HepG2 (cell line): Measurements from ENCODE around the gene STK11. TPM values are rescaled to one million over a fixed set of nuclear protein-coding genes. Genes with fewer than 3 reads are reported as not detected.

ENCODE experiments used
- AGO1 ChIP-seq: fragments of 200-400 bp; formaldehyde crosslinking; IDR thresholded peaks from 2 replicates; pipeline ENCODE4 v1.6.1; 2017; ENCODE audit warnings: mild to moderate bottlenecking, low read depth, low read length, moderate library complexity; ENCODE audit not compliant: poor library complexity, severe bottlenecking
- HNRNPL ChIP-seq: fragments of 200-400 bp; formaldehyde crosslinking; IDR thresholded peaks from 2 replicates; pipeline ENCODE4 v1.6.1; 2017; ENCODE audit warnings: mild to moderate bottlenecking, low read depth, low read length
- KDM2A ChIP-seq: sonication (generic); formaldehyde crosslinking; IDR thresholded peaks from 2 replicates; pipeline ENCODE4 v1.4.0; 2020; ENCODE audit warnings: low read depth, missing genetic modification reagents, borderline replicate concordance
- RBFOX2 ChIP-seq: fragments of 200-400 bp; formaldehyde crosslinking; IDR thresholded peaks from 2 replicates; pipeline ENCODE4 v1.6.1; 2017; ENCODE audit warnings: low read depth, mild to moderate bottlenecking, low read length
- ZFP36L1 ChIP-seq: sonication (generic); formaldehyde crosslinking; IDR thresholded peaks from 2 replicates; pipeline ENCODE4 v1.8.0; 2022; ENCODE audit warnings: mild to moderate bottlenecking, missing genetic modification reagents, moderate library complexity
- ZNF230 ChIP-seq: sonication (generic); formaldehyde crosslinking; IDR thresholded peaks from 2 replicates; pipeline ENCODE4 v1.4.0; 2020; ENCODE audit warnings: mild to moderate bottlenecking, missing genetic modification reagents
- ZNF567 ChIP-seq: sonication (generic); formaldehyde crosslinking; IDR thresholded peaks from 2 replicates; pipeline ENCODE4 v1.8.1; 2023; ENCODE audit warnings: mild to moderate bottlenecking, missing genetic modification reagents, borderline replicate concordance
- ZNF616 ChIP-seq: sonication (generic); formaldehyde crosslinking; IDR thresholded peaks from 2 replicates; pipeline ENCODE4 v1.5.0; 2020; ENCODE audit warnings: low read depth, mild to moderate bottlenecking, missing genetic modification reagents
- polyA plus RNA-seq, 8 experiments: library from polyadenylated mRNA; depleted of rRNA in 3 of 8; stranded (reverse) in 7 of 8; unstranded in 1 of 8; fragments of >200 nt; fragmentation: Illumina TruSeq in 4 of 8; extraction: Trizol in 4 of 8; gene quantifications; 2 replicates each; pipeline versions ENCODE4 v1.2.1 to v1.2.3, GENCODE V29; 2011 to 2016; ENCODE audit warnings: low read depth in 4 of 8, missing spikeins in 1 of 8, mixed read lengths in 1 of 8; ENCODE audit not compliant: insufficient read depth in 1 of 8
- total RNA-seq, 5 experiments: library from RNA; depleted of rRNA; stranded (reverse); fragments of >200 nt; fragmentation: Illumina TruSeq; extraction: Trizol; gene quantifications; 2 replicates each; pipeline ENCODE4 v1.2.3, GENCODE V29; 2016; ENCODE audit warnings: low read depth in 1 of 5
- TF ChIP-seq, protein P1 (sequence below): sonication (generic); formaldehyde crosslinking; IDR thresholded peaks from 2 replicates; pipeline ENCODE4 v1.4.0; 2020; ENCODE audit warnings: missing genetic modification reagents, borderline replicate concordance
- TF ChIP-seq, protein P2 (sequence below), 2 experiments: sonication (generic) in 1 of 2; formaldehyde crosslinking in 1 of 2; IDR thresholded peaks; 2 replicates each; pipeline versions ENCODE4 v1.4.0 to v1.6.1; 2016 to 2020; ENCODE audit warnings: borderline replicate concordance in 1 of 2, low read depth in 1 of 2, mild to moderate bottlenecking in 1 of 2, missing genetic modification reagents in 1 of 2
- TF ChIP-seq, protein P3 (sequence below): sonication (generic); formaldehyde crosslinking; IDR thresholded peaks from 2 replicates; pipeline ENCODE4 v1.8.0; 2022; ENCODE audit warnings: mild to moderate bottlenecking, missing genetic modification reagents, moderate library complexity
- TF ChIP-seq, protein P4 (sequence below): sonication (generic); formaldehyde crosslinking; IDR thresholded peaks from 2 replicates; pipeline ENCODE4 v1.5.0; 2020; ENCODE audit warnings: mild to moderate bottlenecking, missing genetic modification reagents, borderline replicate concordance
- TF ChIP-seq, protein P5 (sequence below): sonication (generic); formaldehyde crosslinking; IDR thresholded peaks from 2 replicates; pipeline ENCODE4 v1.5.0; 2020; ENCODE audit warnings: missing genetic modification reagents

Gene STK11
- total and polyA plus RNA-seq, 2 of the 13 experiments (the other 11 are each of a cell fraction or from before 2014, with no cell fraction given), result 27.5 to 43.6 TPM

DNA sequence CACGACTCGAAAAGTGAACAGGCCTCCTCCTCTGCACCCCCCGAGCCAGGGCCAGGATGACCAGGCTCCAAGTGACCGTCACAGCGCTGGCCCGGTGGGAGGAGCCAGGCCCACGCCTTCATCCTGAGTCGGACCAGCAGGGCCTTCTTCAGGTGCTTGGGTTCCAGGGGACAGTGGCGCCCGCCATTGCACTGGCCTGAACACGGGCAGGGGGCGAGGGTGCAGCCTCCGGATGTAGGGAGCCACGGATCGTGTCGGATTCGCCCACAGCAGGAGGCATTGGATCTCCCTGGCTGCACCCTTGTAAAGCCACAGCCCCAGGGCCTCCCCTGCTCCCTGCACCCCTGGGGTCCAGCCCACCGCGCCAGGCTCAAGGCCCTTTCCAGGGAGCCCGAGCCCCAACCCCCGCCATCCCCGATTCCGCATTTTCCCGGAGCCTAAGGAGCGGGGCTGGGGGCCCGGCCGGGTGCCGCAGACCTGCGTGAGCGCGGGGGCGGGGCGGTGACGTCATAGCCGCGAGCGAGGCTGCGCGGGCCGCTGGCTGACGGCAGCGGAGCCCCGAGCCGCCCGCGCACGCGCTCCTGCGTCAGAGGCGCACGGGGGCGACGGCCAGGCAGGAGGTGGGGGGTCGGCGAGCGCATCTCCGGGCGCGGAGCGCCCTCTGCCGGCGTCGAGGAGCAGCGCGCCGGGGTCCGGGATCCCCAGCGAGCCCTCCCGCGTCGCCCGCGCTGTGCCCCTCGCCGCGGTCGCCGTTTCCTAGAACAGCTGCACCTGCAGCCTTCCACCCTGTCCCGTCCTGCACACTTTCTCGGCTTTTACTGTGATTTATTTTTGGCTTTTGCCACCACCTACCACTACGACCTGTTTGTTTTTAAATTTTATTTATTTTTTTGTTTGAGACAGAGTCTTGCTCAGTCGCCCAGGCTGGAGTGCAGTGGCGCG, 34.5 kb downstream of the STK11 start (continued):
- TF ChIP-seq, protein P1, sequence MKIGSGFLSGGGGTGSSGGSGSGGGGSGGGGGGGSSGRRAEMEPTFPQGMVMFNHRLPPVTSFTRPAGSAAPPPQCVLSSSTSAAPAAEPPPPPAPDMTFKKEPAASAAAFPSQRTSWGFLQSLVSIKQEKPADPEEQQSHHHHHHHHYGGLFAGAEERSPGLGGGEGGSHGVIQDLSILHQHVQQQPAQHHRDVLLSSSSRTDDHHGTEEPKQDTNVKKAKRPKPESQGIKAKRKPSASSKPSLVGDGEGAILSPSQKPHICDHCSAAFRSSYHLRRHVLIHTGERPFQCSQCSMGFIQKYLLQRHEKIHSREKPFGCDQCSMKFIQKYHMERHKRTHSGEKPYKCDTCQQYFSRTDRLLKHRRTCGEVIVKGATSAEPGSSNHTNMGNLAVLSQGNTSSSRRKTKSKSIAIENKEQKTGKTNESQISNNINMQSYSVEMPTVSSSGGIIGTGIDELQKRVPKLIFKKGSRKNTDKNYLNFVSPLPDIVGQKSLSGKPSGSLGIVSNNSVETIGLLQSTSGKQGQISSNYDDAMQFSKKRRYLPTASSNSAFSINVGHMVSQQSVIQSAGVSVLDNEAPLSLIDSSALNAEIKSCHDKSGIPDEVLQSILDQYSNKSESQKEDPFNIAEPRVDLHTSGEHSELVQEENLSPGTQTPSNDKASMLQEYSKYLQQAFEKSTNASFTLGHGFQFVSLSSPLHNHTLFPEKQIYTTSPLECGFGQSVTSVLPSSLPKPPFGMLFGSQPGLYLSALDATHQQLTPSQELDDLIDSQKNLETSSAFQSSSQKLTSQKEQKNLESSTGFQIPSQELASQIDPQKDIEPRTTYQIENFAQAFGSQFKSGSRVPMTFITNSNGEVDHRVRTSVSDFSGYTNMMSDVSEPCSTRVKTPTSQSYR, result peak; percentile 73
- 0 out of 2 replicates have a peak, but pooled peaks have one; percentile 29 for TF ChIP-seq HNRNPL
- TF ChIP-seq KDM2A, result peak; percentile 11; the same call in 1 of the 2 replicates
- TF ChIP-seq ZNF567 (CRISPR knock-in tag), result 0 out of 2 replicates have a peak, but pooled peaks have one; percentile 40
- TF ChIP-seq, protein P2, sequence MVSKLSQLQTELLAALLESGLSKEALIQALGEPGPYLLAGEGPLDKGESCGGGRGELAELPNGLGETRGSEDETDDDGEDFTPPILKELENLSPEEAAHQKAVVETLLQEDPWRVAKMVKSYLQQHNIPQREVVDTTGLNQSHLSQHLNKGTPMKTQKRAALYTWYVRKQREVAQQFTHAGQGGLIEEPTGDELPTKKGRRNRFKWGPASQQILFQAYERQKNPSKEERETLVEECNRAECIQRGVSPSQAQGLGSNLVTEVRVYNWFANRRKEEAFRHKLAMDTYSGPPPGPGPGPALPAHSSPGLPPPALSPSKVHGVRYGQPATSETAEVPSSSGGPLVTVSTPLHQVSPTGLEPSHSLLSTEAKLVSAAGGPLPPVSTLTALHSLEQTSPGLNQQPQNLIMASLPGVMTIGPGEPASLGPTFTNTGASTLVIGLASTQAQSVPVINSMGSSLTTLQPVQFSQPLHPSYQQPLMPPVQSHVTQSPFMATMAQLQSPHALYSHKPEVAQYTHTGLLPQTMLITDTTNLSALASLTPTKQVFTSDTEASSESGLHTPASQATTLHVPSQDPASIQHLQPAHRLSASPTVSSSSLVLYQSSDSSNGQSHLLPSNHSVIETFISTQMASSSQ (IDR thresholded peaks at IDR 0.05; ENCODE audit: low read depth), result no peak
- TF ChIP-seq, protein P2 (CRISPR knock-in tag; IDR thresholded peaks at IDR 0.05; ENCODE audit: borderline replicate concordance), result no peak
- TF ChIP-seq, protein P3, sequence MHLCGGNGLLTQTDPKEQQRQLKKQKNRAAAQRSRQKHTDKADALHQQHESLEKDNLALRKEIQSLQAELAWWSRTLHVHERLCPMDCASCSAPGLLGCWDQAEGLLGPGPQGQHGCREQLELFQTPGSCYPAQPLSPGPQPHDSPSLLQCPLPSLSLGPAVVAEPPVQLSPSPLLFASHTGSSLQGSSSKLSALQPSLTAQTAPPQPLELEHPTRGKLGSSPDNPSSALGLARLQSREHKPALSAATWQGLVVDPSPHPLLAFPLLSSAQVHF (CRISPR knock-in tag), result no peak
- TF ChIP-seq AGO1, result peak; percentile 42
- no peak for TF ChIP-seq ZNF230
- TF ChIP-seq RBFOX2, result peak; percentile 67
- TF ChIP-seq, protein P4, sequence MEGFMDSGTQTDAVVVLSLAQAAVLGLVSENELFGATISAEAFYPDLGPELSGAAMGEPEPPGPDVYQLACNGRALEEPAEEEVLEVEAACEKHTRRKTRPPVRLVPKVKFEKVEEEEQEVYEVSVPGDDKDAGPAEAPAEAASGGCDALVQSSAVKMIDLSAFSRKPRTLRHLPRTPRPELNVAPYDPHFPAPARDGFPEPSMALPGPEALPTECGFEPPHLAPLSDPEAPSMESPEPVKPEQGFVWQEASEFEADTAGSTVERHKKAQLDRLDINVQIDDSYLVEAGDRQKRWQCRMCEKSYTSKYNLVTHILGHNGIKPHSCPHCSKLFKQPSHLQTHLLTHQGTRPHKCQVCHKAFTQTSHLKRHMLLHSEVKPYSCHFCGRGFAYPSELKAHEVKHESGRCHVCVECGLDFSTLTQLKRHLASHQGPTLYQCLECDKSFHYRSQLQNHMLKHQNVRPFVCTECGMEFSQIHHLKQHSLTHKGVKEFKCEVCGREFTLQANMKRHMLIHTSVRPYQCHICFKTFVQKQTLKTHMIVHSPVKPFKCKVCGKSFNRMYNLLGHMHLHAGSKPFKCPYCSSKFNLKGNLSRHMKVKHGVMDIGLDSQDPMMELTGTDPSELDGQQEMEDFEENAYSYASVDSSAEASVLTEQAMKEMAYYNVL, result 0 out of 2 replicates have a peak, but pooled peaks have one; percentile 8
- TF ChIP-seq ZNF616, result 0 out of 2 replicates have a peak, but pooled peaks have one; percentile 28
- TF ChIP-seq, protein P5, sequence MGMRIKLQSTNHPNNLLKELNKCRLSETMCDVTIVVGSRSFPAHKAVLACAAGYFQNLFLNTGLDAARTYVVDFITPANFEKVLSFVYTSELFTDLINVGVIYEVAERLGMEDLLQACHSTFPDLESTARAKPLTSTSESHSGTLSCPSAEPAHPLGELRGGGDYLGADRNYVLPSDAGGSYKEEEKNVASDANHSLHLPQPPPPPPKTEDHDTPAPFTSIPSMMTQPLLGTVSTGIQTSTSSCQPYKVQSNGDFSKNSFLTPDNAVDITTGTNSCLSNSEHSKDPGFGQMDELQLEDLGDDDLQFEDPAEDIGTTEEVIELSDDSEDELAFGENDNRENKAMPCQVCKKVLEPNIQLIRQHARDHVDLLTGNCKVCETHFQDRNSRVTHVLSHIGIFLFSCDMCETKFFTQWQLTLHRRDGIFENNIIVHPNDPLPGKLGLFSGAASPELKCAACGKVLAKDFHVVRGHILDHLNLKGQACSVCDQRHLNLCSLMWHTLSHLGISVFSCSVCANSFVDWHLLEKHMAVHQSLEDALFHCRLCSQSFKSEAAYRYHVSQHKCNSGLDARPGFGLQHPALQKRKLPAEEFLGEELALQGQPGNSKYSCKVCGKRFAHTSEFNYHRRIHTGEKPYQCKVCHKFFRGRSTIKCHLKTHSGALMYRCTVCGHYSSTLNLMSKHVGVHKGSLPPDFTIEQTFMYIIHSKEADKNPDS (CRISPR knock-in tag), result no peak
- TF ChIP-seq ZFP36L1 (CRISPR knock-in tag), result no peak
